GM13977 (cell line): ENCODE results near the gene RELB.

Experiments used
- DNase-seq: peaks from one replicate; pipeline ENCODE4 v3.0.0; 2012; ENCODE audit warnings: low spot score
- in situ Hi-C: fragments of 300-500 bp; cut with MboI; formaldehyde crosslinking; loops from one replicate; pipeline ENCODE4 v1.12.0; 2022; ENCODE audit warnings: low sequenced_read_pairs, low pct_unique_long_range_greater_than_20kb, mixed read lengths, inconsistent platforms; ENCODE audit not compliant: unreplicated experiment
- TF ChIP-seq, protein P1 (sequence below): IDR thresholded peaks from 2 replicates; pipeline ENCODE4 v1.5.1; 2012; ENCODE audit warnings: mild to moderate bottlenecking, control low read depth; ENCODE audit not compliant: insufficient read depth; ENCODE audit errors: extremely low read depth, missing control alignments

The RELB gene

DNA sequence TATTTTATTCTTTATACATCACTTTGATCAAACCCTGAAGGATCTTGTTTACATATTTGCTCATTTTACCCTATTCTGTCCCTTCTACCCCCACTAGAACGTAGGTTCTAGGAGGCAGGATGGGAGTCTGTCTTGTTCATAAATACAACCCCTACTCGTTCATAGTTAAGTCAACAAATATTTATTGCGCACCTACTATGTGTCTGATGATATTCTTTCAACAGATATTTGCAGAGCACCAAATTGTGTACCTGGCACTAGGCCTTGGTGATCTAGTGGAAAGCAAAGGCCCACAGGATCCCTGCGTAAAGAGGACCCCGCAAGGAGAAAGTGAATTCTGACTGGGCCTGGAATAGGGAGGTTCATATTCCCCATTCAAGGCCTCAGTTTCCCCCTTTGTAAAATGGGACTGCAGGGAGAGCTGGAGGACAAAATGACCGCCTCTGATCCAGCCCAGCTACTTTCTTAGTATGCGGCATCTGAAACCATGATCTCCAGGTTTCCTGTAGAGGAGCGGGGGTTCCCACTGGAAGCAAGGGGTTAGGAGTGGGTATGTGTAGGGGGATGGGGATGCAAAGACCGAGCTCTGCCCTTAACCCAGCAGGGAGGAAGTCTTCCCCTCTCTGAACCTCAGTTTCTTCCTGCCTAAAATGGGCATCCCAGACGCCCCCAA lies 77.3 kb downstream of the RELB start:
- DNase-seq: no peak
- in situ Hi-C loops: no loop called here
- TF ChIP-seq, protein P1, sequence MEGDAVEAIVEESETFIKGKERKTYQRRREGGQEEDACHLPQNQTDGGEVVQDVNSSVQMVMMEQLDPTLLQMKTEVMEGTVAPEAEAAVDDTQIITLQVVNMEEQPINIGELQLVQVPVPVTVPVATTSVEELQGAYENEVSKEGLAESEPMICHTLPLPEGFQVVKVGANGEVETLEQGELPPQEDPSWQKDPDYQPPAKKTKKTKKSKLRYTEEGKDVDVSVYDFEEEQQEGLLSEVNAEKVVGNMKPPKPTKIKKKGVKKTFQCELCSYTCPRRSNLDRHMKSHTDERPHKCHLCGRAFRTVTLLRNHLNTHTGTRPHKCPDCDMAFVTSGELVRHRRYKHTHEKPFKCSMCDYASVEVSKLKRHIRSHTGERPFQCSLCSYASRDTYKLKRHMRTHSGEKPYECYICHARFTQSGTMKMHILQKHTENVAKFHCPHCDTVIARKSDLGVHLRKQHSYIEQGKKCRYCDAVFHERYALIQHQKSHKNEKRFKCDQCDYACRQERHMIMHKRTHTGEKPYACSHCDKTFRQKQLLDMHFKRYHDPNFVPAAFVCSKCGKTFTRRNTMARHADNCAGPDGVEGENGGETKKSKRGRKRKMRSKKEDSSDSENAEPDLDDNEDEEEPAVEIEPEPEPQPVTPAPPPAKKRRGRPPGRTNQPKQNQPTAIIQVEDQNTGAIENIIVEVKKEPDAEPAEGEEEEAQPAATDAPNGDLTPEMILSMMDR: no peak

DNA sequence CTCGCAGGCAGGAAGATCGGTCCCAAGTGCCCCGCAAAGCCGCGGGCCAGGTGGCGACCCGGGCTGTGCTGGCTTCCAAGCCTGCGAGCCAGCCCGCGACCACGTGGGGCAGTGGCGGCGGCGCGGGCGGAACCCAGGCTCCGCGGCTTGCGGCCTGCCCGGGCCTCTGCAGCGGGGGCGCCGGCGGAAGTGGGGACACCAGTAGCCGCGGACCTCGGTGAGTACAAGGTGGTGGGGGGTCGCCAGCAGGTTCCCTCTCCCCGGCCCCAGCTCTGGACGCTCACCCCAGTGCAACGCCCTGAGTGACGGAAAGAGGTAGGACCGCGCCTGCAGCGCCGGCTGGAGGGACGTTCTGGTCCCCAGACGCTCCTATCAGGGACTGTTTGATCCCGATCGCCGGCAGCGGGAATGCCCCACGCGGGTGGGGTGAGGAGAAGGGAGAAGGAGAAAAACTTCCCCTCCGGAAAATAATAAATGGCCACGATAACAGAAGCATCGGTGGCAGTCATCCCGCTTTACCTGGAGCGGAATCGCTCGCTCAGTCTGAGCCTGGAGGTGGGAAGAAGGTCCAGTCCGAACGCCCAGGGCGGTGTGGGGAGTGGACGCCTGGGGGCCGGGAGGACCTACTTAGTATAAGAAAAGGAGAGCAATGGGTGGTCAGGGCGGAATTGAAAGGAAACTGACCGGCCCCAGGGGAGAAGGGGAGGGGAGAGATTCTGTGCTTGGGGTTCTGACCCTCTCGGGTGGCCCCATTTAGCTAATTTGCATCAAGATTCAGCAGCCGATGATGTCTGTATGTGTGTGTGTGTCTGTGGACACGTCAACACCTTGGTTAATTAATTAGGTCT lies 78.0 kb downstream of the RELB start, which contains the start of gene GEMIN7:
TSS of gene GEMIN7 (plus strand) at position 198 of the 848 bp plus-strand sequence. CDS start 10,855 bp downstream, outside the sequence.
- in situ Hi-C loops: no loop called here
- DNase-seq: peak; percentile 84
- TF ChIP-seq, protein P1: peak; percentile 4

DNA sequence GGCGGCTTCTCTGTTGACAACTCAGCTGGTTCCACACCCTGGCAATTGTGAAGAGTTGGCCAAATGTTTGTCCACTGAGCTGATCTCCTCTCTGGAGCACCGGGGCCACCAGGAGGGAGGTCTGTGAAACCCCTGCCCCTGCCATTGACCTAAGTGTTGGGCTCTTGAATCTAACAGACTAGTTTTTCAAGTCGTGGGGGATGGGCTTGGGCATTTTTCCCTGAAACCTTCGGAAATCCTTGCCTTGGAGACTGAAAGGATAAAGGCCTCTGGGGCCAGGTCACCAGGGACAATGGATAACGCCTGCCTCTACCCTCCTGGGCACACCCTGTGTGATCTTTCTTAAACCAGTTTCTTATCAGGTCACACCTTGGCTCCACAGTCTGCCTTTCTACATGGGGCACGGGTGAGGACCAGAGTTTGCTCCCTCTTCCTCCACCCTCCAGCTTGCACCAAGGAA lies 78.7 kb downstream of the RELB start:
- TF ChIP-seq, protein P1: no peak
- no peak for DNase-seq

DNA sequence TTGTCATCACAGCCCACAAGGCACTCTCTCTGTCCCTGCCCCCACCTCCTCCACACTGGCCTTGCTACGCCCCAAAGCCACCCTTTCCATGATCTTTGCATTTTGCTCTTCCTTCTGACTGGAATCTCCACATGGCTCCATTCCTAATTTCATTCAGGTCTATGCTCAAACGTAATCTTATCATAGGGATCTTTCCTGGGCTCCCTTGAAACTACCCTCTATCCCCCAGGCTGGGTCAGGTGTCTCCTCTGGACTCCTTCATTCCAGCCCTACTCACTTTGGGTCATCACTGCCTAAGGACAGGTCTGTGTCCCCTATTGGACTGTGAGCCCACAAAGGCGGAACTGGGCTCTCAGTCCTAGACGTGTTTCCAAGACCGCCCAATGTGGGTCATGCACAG lies 80.9 kb downstream of the RELB start:
- DNase-seq: no peak
- in situ Hi-C loops: no loop called here
- TF ChIP-seq, protein P1: no peak

More for the DNA sequence above, 78.7 kb downstream of the RELB start:
- in situ Hi-C loops: no loop called here

DNA sequence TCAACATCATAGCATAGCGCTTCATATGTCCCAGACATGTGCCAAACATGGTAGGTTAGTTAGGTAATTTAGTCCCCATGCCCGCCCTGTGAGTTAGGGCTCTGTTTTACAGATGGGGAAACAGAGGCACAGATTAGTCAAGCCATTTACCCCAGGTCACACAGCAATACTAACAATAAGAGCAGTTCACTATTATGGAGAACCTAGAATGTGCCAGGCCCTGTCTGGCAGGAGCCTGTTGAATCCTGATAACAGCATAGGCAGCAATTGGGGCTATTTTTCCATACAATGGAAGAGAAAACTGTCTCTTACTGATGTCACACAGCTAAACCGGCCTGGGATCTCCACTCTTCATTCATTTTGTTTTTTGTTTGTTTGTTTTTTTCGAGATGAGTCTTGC lies 85.2 kb downstream of the RELB start:
- TF ChIP-seq, protein P1: no peak
- no peak for DNase-seq
- in situ Hi-C loops: no loop called here

DNA sequence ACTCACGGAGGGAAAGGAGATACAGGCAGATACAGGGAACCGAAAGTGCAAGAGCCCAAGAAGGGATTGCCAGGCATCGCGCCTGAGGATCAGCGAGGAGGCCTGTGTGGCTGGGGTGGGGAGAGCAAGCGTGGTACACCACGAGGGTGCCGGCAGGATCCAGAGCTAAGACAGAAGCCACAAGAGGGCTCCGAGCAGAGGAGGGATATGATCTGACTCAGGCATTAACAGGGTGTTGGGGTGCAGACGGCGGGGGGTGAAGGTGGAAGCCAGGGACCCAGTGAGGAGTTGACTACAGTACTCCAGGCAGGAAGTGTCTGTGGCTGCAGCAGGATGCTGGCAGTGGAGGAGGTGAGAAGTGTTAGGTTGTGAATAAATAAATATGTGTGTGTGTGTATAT lies 86.3 kb downstream of the RELB start:
- DNase-seq: no peak

More for the DNA sequence above, 86.3 kb downstream of the RELB start:
- in situ Hi-C loops: no loop called here
- TF ChIP-seq, protein P1: no peak
